OCI-LY7 (cell line): ENCODE data around the gene ZNF605. TPM values are rescaled to one million over a fixed set of nuclear protein-coding genes. Genes with fewer than 3 reads are reported as not detected.
"Not testable (repeated sequence)": the region's sequence is repeated elsewhere in the genome, so short reads cannot be mapped to it uniquely, and the experiment has no call there.

Source experiments
- BruUV-seq: library from RNA; stranded (reverse); fragments of 400-500 nt; replicated peaks from 2 replicates; lab custom pipeline; 2021; lab: Mats Ljungman, UMichigan
- CTCF ChIA-PET: fragments of 300-600 bp; sonication (Branson Sonifier 250); formaldehyde crosslinking; loops from one replicate; lab custom pipeline; 2022; ENCODE audit warnings: antibody characterized with exemption; ENCODE audit not compliant: unreplicated experiment; lab: Charles Lee
- POLR2A ChIA-PET: fragments of 300-600 bp; sonication (Branson Sonifier 250); formaldehyde crosslinking; loops from one replicate; lab custom pipeline; 2022; ENCODE audit warnings: antibody characterized with exemption; lab: Charles Lee
- DNase-seq: peaks from one replicate; pipeline ENCODE4 v3.0.0-alpha.2; 2015; ENCODE audit warnings: low spot score
- H2AFZ ChIP-seq: fragments of 200-600 bp; sonication (generic), shearing (Covaris generic); 2 replicates; pipeline ENCODE4 v1.6.1; 2014; ENCODE audit warnings: mild to moderate bottlenecking, antibody characterized with exemption, low read length, moderate library complexity
- H3K27ac ChIP-seq: fragments of 200-600 bp; sonication (generic); 2 replicates; pipeline ENCODE4 v1.5.1; 2014; ENCODE audit warnings: mixed run types, low read depth, mild to moderate bottlenecking, moderate library complexity, low read length, inconsistent platforms; ENCODE audit not compliant: poor library complexity, severe bottlenecking
- H3K36me3 ChIP-seq: fragments of 200-600 bp; sonication (generic); 2 replicates; pipeline ENCODE4 v1.6.1; 2014; ENCODE audit warnings: mild to moderate bottlenecking, antibody characterized with exemption, low read length, moderate library complexity, mixed read lengths; ENCODE audit not compliant: insufficient read depth
- H3K4me1 ChIP-seq: fragments of 200-600 bp; sonication (generic); 2 replicates; pipeline ENCODE4 v1.5.1; 2014; ENCODE audit warnings: mild to moderate bottlenecking, low read length; ENCODE audit not compliant: insufficient read depth, poor library complexity, severe bottlenecking
- H3K4me2 ChIP-seq: fragments of 200-600 bp; sonication (generic); 2 replicates; pipeline ENCODE4 v1.6.1; 2014; ENCODE audit warnings: mild to moderate bottlenecking, low read length
- H3K4me3 ChIP-seq: fragments of 200-600 bp; sonication (generic); 2 replicates; pipeline ENCODE4 v1.5.1; 2014; ENCODE audit warnings: mild to moderate bottlenecking, low read depth, low read length; ENCODE audit not compliant: poor library complexity, severe bottlenecking
- H3K79me2 ChIP-seq: fragments of 200-600 bp; sonication (generic); 2 replicates; pipeline ENCODE4 v1.6.1; 2016; ENCODE audit warnings: low read depth, mild to moderate bottlenecking, low read length, moderate library complexity, mixed read lengths; ENCODE audit not compliant: insufficient read depth
- H3K9me2 ChIP-seq: fragments of 200-600 bp; sonication (generic); 2 replicates; pipeline ENCODE4 v1.6.1; 2016; ENCODE audit warnings: mild to moderate bottlenecking, low read length, mixed read lengths; ENCODE audit not compliant: insufficient read depth
- H3K9me3 ChIP-seq: fragments of 200-600 bp; sonication (generic); 2 replicates; pipeline ENCODE4 v1.6.1; 2014; ENCODE audit warnings: mild to moderate bottlenecking, mixed run types, low read length, mixed read lengths
- H4K20me1 ChIP-seq: fragments of 200-600 bp; sonication (generic); 2 replicates; pipeline ENCODE4 v1.6.1; 2014; ENCODE audit warnings: mild to moderate bottlenecking, antibody characterized with exemption, low read length, moderate library complexity, mixed read lengths; ENCODE audit not compliant: insufficient read depth
- CTCF ChIP-seq: fragments of 200-600 bp; sonication (generic); conservative IDR thresholded peaks from 2 replicates; pipeline ENCODE4 v1.5.1; 2014; ENCODE audit warnings: mild to moderate bottlenecking, antibody characterized with exemption, low read length, moderate library complexity, mixed read lengths
- EZH2phosphoT487 ChIP-seq: fragments of 200-600 bp; sonication (generic); IDR thresholded peaks from 2 replicates; pipeline ENCODE4 v1.6.1; 2018; ENCODE audit warnings: low read depth, borderline replicate concordance, mild to moderate bottlenecking, mixed run types, antibody characterized with exemption, low read length, moderate library complexity, mixed read lengths
- intact Hi-C: fragments of 100-400 bp; cut with micrococcal nuclease; formaldehyde crosslinking; loops from one replicate; pipeline ENCODE4 v1.10.0; 2022; ENCODE audit not compliant: unreplicated experiment
- total RNA-seq, 2 experiments: library from RNA; depleted of rRNA in 1 of 2; stranded (reverse); fragments of >200 nt in 1 of 2; shearing (Covaris generic) in 1 of 2; gene quantifications; 2 replicates each; pipeline ENCODE4 v1.2.3, GENCODE V29; 2014 to 2022

ZNF605 gene
- total RNA-seq, 2 experiments from 2014 or later: 6.6 to 13.9 TPM

- peak overlapping the region; percentile 71 for H3K4me2 ChIP-seq
- ChIA-PET POLR2A (interaction anchor here (0.5 to 1.1 kb wide), 3 partner anchors 9 to 78 kb away, joined by 3 to 5 read pairs (median 3); partner anchors contain the start of gene ZNF26), CTCF (no interaction called here)
- peaks cover 15% of the 10 kb centered on the region for H3K4me1 ChIP-seq
- no peaks in the 10 kb centered on the region for H3K79me2 ChIP-seq
- H3K36me3 ChIP-seq: no peaks in the 10 kb centered on the region
- H4K20me1 ChIP-seq: no peaks in the 10 kb centered on the region
- peak overlapping the region; percentile 73 for H3K27ac ChIP-seq
- TF ChIP-seq CTCF (no peak), EZH2phosphoT487 (no peak)
- peak overlapping the region; percentile 91 for H2AFZ ChIP-seq
- no TSS peak for BruUV-seq
- peak overlapping the region; percentile 75 for H3K4me3 ChIP-seq
- peaks cover 13% of the 10 kb centered on the region; the same call in 1 of the 2 replicates for H3K9me3 ChIP-seq
- peak; percentile 98 for DNase-seq
- intact Hi-C loops: loop anchor here (5.0 kb wide), 1 partner anchor 86 kb away; no protein-coding TSS in a partner anchor
- H3K9me2 ChIP-seq: no peaks in the 10 kb centered on the region
These were observed 47.7 kb downstream of the ZNF605 start for GRCh38 chr12:132908145-132909029.

DNA sequence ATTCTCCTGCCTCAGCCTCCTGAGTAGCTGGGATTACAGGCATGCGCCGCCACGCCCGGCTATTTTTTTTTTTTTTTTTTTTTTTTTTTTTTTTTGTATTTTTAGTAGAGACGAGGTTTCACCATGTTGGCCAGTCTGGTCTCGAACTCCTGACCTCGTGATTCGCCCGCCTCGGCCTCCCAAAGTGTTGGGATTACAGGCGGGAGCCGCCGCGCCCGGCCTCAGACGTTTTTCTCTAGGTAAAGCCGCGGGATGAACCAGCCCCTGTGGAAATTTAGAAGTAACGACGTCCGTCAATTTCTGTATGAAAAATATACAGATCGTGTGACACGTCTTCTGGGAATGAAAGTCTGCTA, 48.3 kb downstream of the ZNF605 start:
- POLR2A ChIA-PET: interaction anchor here (0.6 kb wide), 1 partner anchor 16 kb away, joined by 4 read pairs; no protein-coding TSS in a partner anchor
- CTCF ChIA-PET, DNase-seq, H3K27ac ChIP-seq, H3K9me2 ChIP-seq, H3K36me3 ChIP-seq, BruUV-seq, H4K20me1 ChIP-seq, H3K79me2 ChIP-seq: not testable (repeated sequence)
- intact Hi-C loops: loop anchor here (5.0 kb wide), 1 partner anchor 85 kb away; no protein-coding TSS in a partner anchor
- Histone ChIP-seq H2AFZ (peak overlapping the region; percentile 91), H3K4me1 (peaks cover 15% of the 10 kb centered on the region), H3K4me2 (peak overlapping the region; percentile 71), H3K4me3 (peak overlapping the region; percentile 75), H3K9me3 (peaks cover 15% of the 10 kb centered on the region; the same call in 1 of the 2 replicates)

DNA sequence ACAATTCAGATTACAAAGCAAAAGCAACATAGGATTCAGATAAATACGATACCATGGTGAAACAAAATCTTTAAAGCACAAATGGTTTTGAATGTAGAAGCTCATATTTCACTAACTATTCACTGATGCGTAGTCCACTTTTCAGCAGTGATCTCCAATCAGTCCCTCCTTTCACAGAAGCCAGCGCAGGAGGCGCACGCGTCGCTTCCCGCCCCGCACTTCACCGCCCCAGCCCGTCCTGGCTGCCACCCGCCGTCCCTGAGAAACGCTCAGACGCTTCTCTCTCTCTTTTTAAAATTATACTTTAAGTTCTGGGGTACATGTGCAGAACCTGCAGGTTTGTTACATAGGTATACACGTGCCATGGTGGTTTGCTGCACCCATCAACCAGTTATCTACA, 48.9 kb downstream of the ZNF605 start:
- intact Hi-C loops: loop anchor here (5.0 kb wide), 1 partner anchor 85 kb away; no protein-coding TSS in a partner anchor
- DNase-seq: no peak
- BruUV-seq: no TSS peak

More for the DNA sequence above, 48.9 kb downstream of the ZNF605 start:
- H3K27ac ChIP-seq: no peak overlapping the region
- no peak overlapping the region for H2AFZ ChIP-seq
- H3K9me2 ChIP-seq: no peaks in the 10 kb centered on the region
- CTCF ChIA-PET: no interaction called here
- H3K4me2 ChIP-seq: no peak overlapping the region
- H3K4me1 ChIP-seq: peaks cover 15% of the 10 kb centered on the region
- H3K36me3 ChIP-seq: no peaks in the 10 kb centered on the region
- POLR2A ChIA-PET: interaction anchor here (0.6 kb wide), 1 partner anchor 17 kb away, joined by 4 read pairs; no protein-coding TSS in a partner anchor
- no peak overlapping the region for H3K4me3 ChIP-seq
- H4K20me1 ChIP-seq: no peaks in the 10 kb centered on the region
- H3K79me2 ChIP-seq: no peaks in the 10 kb centered on the region
- TF ChIP-seq CTCF: no peak
- TF ChIP-seq EZH2phosphoT487: no peak
- peaks cover 15% of the 10 kb centered on the region; the same call in 1 of the 2 replicates for H3K9me3 ChIP-seq
